Upper lobe of left lung (tissue), 6 donors: ENCODE results near the gene CCR9. TPM values are rescaled to one million over a fixed set of nuclear protein-coding genes. Genes with fewer than 3 reads are reported as not detected.
"Not testable (repeated sequence)": the region's sequence is repeated elsewhere in the genome, so short reads cannot be mapped to it uniquely, and the experiment has no call there.

Experiments used
- ATAC-seq, 2 donors: fragments of 200-7000 bp; cut with Tn5 transposase; one replicate each; pipeline ENCODE4 v1.9.1; 2022; ENCODE audit warnings: mild to moderate bottlenecking in 2 of 2, moderate library complexity in 2 of 2; ENCODE audit not compliant: low FRiP score in 2 of 2
- DNase-seq, 2 donors: peaks; one replicate each; pipeline ENCODE4 v3.0.0-alpha.2; 2019 to 2020
- H3K27ac ChIP-seq, 4 donors: fragments of 200-600 bp; sonication (generic); one replicate each; pipeline ENCODE4 v1.5.1; 2016 to 2019
- H3K27me3 ChIP-seq, 4 donors: fragments of 200-600 bp; sonication (generic); one replicate each; pipeline ENCODE4 v1.5.1; 2017 to 2019
- H3K36me3 ChIP-seq, 4 donors: fragments of 200-600 bp; sonication (generic); one replicate each; pipeline ENCODE4 v1.5.1; 2016 to 2019
- H3K4me1 ChIP-seq, 4 donors: fragments of 200-600 bp; sonication (generic); one replicate each; pipeline ENCODE4 v1.5.1; 2018 to 2019
- H3K4me3 ChIP-seq, 4 donors: fragments of 200-600 bp; sonication (generic); one replicate each; pipeline ENCODE4 v1.5.1; 2017 to 2019; ENCODE audit warnings: mild to moderate bottlenecking in 2 of 4, moderate library complexity in 1 of 4
- H3K9me3 ChIP-seq, 4 donors: fragments of 200-600 bp; sonication (generic); one replicate each; pipeline ENCODE4 v1.5.1; 2018 to 2019
- EP300 ChIP-seq, 4 donors: sonication (generic); formaldehyde crosslinking; IDR thresholded peaks; one replicate each; pipeline ENCODE4 v1.5.1; 2017; ENCODE audit warnings: antibody characterized with exemption in 4 of 4, control low read depth in 2 of 4
- POLR2A ChIP-seq, 4 donors: fragments of 450-650 bp; IDR thresholded peaks; one replicate each; pipeline ENCODE4 v1.5.1; 2016 to 2017; ENCODE audit warnings: antibody characterized with exemption in 4 of 4, mild to moderate bottlenecking in 2 of 4
- POLR2AphosphoS5 ChIP-seq, 2 donors: sonication (generic); formaldehyde crosslinking; IDR thresholded peaks; one replicate each; pipeline ENCODE4 v1.5.1; 2017; ENCODE audit warnings: antibody characterized with exemption in 2 of 2
- WGBS, 2 donors: methylation state at CpG; one replicate each; pipeline ENCODE4 v1.1.5; 2017 to 2018; 5-methylcytosine and 5-hydroxymethylcytosine counted together
- total RNA-seq, 6 donors: library from RNA; depleted of rRNA in 4 of 6; stranded (reverse); fragments of >200 nt in 4 of 6; gene quantifications; one replicate each; pipeline versions ENCODE4 v1.1.0 to v1.2.1, GENCODE V29; 2016 to 2021
- TF ChIP-seq, protein P1 (sequence below), 6 experiments: fragments of 450-650 bp in 4 of 6; fragments of 200-600 bp in 2 of 6; sonication (generic) in 2 of 6; IDR thresholded peaks; one replicate each; pipeline ENCODE4 v1.5.1; 2016 to 2019; ENCODE audit warnings: antibody characterized with exemption in 6 of 6
- donor health status: DM: no; HTN: no; CAD: no; lungs with moderate emphysema.
- donor health status: DM: no; HTN: yes; CAD: no; lungs with severe emphysema.

Gene CCR9
- total RNA-seq, 6 donors from 2014 or later: 0.11 to 0.13 TPM; not detected in 4

DNA sequence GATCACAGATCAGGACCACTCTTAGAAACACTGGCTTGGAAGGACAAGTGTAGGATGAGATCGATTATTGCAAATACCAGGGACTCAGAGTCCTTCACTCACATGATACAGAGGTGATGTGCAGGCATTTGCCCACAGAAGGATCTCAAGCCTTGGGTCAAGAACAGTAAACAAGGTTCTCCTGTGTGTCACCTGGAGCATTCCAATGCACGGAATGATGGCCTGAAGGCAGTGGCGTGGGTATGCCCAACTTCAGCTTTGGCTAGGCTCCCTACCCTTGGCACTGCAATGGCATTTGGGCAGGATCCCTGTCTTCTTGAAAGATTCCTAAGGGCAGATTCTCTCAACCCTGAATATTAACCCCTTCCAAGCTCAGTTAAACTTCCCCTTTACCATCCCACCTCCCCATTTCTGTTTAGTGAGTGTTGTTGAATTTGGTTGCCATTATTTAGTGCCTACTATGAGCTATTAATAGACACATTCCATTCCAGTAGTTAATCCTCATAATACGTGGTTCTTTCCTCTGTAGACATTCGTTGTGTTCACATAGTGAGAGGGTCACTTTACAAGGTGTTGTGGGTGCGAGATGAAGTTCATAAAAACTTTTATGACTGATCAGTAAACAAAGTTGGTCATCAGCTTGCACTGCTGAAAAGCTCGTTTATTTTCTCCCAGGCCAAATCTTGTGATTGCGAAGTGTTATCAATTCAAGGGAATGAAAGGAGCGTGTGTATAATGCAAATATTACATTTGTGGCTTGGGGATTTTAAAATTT is 43.3 kb upstream of the CCR9 start:
- H3K9me3 ChIP-seq: no peaks in the 10 kb centered on the region
- 87% methylated on average over 9 of the region's 9 CpGs for WGBS, 2 donors
- no peak overlapping the region for H3K27ac ChIP-seq
- H3K36me3 ChIP-seq: no peaks in the 10 kb centered on the region
- ATAC-seq (no peak), DNase-seq (no peak)
- H3K4me1 ChIP-seq: peaks cover 10 to 15% (median 11%) of the 10 kb centered on the region in 4 donors
- no peak for TF ChIP-seq POLR2AphosphoS5 (IDR thresholded peaks at IDR 0.05)
- no peak for TF ChIP-seq POLR2A (IDR thresholded peaks at IDR 0.05)
- TF ChIP-seq, protein P1, sequence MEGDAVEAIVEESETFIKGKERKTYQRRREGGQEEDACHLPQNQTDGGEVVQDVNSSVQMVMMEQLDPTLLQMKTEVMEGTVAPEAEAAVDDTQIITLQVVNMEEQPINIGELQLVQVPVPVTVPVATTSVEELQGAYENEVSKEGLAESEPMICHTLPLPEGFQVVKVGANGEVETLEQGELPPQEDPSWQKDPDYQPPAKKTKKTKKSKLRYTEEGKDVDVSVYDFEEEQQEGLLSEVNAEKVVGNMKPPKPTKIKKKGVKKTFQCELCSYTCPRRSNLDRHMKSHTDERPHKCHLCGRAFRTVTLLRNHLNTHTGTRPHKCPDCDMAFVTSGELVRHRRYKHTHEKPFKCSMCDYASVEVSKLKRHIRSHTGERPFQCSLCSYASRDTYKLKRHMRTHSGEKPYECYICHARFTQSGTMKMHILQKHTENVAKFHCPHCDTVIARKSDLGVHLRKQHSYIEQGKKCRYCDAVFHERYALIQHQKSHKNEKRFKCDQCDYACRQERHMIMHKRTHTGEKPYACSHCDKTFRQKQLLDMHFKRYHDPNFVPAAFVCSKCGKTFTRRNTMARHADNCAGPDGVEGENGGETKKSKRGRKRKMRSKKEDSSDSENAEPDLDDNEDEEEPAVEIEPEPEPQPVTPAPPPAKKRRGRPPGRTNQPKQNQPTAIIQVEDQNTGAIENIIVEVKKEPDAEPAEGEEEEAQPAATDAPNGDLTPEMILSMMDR (IDR thresholded peaks at IDR 0.05): no peak
- no peak for TF ChIP-seq EP300 (IDR thresholded peaks at IDR 0.05)
- H3K27me3 ChIP-seq: no peaks in the 10 kb centered on the region
- H3K4me3 ChIP-seq: no peak overlapping the region

DNA sequence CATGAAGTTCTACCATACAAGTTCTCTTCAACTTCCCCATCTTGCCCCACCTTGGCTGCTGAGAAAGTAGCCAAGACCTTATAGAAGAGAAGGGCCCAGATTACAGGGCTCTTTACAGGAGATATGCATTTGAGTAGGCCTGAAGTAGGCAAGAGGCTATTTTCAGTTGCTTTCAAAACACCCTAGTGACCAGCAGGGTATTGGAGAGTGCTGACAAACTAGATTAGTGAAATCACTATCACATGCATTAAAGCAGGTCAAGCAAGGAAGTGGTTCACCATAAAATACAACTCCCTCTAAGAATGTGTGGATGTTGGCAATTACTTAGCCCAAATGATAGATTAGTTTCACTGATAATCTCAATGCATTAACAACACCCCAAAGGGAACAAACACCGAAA is 41.7 kb upstream of the CCR9 start:
- Histone ChIP-seq H3K27me3 (no peaks in the 10 kb centered on the region), H3K4me3 (no peak overlapping the region), H3K27ac (no peak overlapping the region), H3K9me3 (no peaks in the 10 kb centered on the region), H3K36me3 (no peaks in the 10 kb centered on the region), H3K4me1 (peaks cover 10 to 15% (median 11%) of the 10 kb centered on the region in 4 donors)
- WGBS, 2 donors: 87 to 93% methylated on average over 1 of the region's 1 CpG
- no peak for ATAC-seq
- TF ChIP-seq EP300 (IDR thresholded peaks at IDR 0.05): no peak
- TF ChIP-seq, protein P1 (IDR thresholded peaks at IDR 0.05): no peak
- no peak for TF ChIP-seq POLR2A (IDR thresholded peaks at IDR 0.05)
- TF ChIP-seq POLR2AphosphoS5 (IDR thresholded peaks at IDR 0.05): no peak
- no peak for DNase-seq

DNA sequence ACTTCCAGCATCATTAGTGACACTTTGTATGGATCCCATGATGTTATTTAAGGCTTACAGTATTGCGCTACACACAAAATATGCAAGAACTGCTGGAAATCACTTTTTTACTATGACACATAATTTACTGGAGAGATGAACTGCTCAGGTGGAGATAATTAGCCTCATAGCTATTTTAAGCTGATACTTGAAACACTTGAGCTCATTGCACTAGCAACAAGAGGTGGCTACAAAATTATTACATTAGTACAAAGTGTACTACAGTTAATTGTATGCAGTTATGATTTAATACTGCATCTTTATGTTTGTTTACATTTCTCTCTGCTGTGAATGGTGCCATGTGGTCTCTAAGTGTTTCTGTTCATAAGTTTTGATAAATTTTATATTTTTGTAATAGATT is 38.0 kb upstream of the CCR9 start:
- Histone ChIP-seq H3K9me3 (no peaks in the 10 kb centered on the region), H3K4me3 (no peak overlapping the region), H3K36me3 (no peaks in the 10 kb centered on the region), H3K4me1 (no peaks in the 10 kb centered on the region), H3K27ac (no peak overlapping the region), H3K27me3 (no peaks in the 10 kb centered on the region)
- TF ChIP-seq EP300 (IDR thresholded peaks at IDR 0.05) (no peak), POLR2A (IDR thresholded peaks at IDR 0.05) (no peak)
- WGBS, 2 donors: 45 to 97% methylated on average over 1 of the region's 1 CpG
- DNase-seq: no peak
- no peak for ATAC-seq

DNA sequence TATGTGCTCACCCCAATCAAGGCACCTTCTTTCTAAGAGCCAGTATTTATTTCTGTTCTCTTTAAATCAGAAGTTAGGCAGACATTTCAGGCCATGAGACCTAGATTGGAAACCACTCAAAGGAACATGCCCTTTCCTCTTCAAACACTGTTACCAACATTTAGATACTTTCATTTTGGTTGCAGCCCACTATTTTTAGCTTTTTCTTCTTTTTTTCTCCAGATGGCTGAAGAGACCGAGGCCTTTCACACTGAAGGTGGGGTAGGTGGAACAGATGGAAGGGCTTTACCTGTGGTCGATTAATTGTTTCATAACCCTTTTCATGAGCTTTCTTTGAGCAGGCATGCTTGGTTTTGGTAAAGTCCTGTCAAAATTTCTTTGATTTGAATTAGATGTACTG is 33.5 kb upstream of the CCR9 start:
- Histone ChIP-seq H3K27ac (no peak overlapping the region), H3K36me3 (no peaks in the 10 kb centered on the region), H3K9me3 (no peaks in the 10 kb centered on the region), H3K4me3 (no peak overlapping the region), H3K4me1 (no peaks in the 10 kb centered on the region), H3K27me3 (no peaks in the 10 kb centered on the region)
- TF ChIP-seq POLR2AphosphoS5 (IDR thresholded peaks at IDR 0.05) (no peak), EP300 (IDR thresholded peaks at IDR 0.05) (no peak), POLR2A (IDR thresholded peaks at IDR 0.05) (no peak)
- TF ChIP-seq, protein P1 (IDR thresholded peaks at IDR 0.05): no peak
- 81 to 85% methylated on average over 2 of the region's 2 CpGs for WGBS, 2 donors
- DNase-seq (no peak), ATAC-seq (no peak)

DNA sequence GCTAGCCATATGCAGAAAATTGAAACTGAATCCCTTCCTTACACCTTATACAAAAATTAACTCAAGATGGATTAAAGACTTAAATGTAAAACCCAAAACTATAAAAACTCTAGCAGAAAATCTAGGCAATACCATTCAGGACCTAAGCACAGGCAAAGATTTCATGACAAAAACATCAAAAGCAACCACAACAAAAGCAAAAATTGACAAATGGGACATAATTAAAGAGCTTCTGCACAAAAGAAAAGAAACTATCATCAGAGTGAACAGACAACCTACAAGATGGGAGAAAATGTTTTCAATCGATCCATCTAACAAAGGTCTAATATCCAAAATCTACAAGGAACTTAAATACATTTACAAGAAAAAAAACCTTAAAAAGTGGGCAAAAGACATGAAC is 30.0 kb upstream of the CCR9 start:
- ATAC-seq, H3K4me1 ChIP-seq, DNase-seq, H3K36me3 ChIP-seq, H3K9me3 ChIP-seq, H3K27ac ChIP-seq, H3K27me3 ChIP-seq, H3K4me3 ChIP-seq: not testable (repeated sequence)
- 94 to 95% methylated on average over 1 of the region's 1 CpG for WGBS, 2 donors

DNA sequence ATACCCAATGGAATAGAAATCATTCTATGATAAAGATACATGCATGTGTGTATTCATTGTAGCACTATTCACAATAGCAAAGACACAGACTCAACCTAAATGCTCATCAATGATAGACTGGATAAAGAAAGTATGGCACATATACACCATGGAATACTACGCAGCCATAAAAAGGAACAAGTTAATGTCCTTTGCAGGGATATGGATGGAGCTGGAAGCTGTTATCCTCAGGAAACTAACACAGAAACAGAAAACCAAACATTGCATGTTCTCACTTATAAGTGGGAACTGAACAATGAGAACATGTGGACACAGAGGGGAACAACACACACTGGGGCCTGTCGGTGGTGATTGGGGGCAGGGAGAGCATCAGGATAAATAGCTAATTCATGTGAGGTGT is 29.3 kb upstream of the CCR9 start:
- not testable (repeated sequence) for H3K27ac ChIP-seq, ATAC-seq, DNase-seq, H3K4me3 ChIP-seq, H3K4me1 ChIP-seq, H3K36me3 ChIP-seq, H3K9me3 ChIP-seq, H3K27me3 ChIP-seq
- WGBS, 2 donors: 87 to 93% methylated on average over 2 of the region's 2 CpGs
